GM18868 (cell line): Measurements from ENCODE around the gene CHRD.
"Not testable (repeated sequence)": the region's sequence is repeated elsewhere in the genome, so short reads cannot be mapped to it uniquely, and the experiment has no call there.

ENCODE experiments used
- ATAC-seq: cut with Tn5 transposase; IDR thresholded peaks from one replicate; pipeline ENCODE4 v1.9.1; 2021; ENCODE audit warnings: mild to moderate bottlenecking, moderate library complexity; ENCODE audit not compliant: unreplicated experiment

CHRD gene

DNA sequence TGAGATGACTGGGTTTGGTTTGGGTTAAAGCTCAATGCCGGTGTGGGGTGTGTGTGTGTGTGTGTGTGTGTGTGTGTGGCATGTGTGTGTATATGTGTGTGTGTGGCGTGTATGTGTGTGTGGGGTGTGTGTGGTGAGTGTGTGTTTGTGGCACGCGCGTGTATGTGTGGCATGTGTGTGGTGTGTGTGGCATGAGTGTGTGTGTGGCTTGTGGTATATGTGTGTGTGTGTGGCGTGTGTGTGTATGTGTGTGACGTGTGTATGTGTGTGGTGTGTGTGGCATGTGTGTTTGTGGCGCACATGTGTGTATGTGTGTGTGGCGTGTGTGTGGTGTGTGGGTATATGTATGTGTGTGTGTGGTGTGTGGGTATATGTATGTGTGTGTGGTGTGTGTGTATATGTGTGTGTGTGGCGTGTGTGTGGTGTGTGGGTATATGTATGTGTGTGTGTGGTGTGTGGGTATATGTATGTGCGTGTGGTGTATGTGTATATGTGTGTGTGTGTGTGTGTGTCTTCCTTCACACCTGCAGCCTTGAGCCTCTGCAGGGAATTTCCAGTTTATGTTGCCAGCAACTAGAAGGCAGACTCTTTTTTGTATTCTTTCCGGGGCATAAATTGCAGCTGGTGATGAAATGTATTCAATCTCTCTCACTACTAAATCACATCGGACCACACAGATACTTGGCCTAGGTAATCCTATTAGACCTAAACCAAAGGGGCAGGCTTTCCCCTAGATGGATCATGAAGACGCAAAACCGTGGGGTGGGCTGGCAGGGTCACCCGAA, 34.8 kb downstream of the CHRD start:
- ATAC-seq = no peak

DNA sequence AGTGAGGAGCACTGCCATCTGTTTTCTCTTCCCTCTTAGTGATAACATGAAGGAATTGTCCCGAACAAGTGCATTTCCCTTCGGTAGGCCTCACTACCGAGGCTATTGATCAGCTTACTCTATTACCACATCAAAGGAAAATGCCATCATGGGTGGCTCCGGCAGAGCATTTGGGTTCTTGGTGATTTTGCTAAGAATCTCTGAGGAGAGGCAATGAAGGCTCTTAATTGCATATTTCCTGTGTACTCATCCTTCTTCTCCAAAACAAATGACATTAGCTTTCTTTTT, 35.3 kb downstream of the CHRD start:
- no peak for ATAC-seq

DNA sequence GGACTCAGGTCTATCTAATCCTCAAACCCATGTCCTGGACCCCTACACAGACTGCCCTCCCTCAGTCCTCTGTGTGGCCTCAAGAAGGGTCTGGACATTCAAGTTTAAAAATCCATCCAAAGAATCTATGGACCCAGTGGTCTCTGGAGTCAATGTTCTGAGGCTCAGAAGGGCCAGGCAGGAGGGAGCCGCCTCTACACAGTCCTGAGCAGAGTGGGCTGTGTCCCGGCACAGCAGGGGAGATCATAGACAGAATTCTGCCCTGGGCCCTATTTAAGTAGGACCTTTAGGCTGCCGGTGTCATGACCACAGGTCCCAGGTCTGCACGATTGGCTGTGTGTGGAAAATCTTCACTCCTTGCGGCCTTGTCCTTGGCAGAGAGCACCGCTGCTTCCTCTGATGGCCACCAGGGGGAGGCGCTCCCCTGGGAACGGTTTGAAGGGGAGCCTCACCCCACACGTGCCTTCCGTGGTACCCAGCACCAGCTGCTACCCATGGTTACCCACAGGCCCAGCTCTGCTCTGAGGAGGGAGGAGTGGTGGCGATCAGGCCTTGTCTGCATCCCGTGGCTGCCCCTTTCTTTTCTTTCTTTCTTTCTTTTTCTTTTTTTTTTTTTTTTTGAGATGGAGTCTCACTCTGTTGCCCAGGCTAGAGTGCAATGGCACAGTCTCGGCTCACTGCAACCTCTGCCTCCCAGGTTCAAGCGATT, 37.9 kb downstream of the CHRD start:
- ATAC-seq = peak; percentile 79

DNA sequence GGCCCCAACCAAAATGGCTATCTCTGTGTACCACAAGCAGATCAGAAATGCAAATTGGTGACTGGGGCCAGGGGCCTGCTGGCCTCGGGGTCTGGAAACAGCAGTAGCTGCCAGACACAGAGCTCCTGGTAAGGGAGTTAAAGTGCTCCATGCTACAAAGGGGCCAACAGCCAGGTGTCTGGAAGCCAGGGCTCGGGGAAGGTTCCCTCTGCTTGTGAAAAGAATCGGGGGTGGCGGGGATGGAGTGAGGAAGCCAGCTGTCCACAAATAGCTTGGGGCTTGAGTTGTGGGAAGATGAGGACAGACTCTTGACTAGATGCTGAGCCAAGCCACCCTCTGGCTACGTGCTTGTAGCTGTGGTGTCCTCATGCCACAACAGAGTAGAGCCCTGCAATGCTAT, 39.3 kb downstream of the CHRD start:
- no peak for ATAC-seq

DNA sequence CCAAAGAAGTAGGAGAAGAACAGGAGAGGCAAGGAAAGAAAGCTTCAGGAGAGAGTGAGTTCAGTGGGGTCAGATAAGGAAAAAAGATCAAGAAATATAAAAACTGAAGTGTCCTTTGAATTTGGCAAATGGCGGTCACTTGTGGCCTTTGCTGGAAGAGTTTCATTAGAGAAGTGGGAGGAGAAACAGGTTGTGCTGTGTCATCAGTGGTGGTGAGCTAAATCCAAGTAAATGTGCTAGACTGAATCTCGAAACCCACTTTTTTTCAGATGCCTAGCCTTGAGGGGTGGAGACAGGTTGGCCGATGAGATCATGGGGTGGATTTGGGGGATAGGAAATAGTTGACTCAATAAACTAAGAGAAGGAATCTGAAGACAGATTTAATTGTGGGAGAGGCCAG, 43.7 kb downstream of the CHRD start:
- ATAC-seq = no peak

DNA sequence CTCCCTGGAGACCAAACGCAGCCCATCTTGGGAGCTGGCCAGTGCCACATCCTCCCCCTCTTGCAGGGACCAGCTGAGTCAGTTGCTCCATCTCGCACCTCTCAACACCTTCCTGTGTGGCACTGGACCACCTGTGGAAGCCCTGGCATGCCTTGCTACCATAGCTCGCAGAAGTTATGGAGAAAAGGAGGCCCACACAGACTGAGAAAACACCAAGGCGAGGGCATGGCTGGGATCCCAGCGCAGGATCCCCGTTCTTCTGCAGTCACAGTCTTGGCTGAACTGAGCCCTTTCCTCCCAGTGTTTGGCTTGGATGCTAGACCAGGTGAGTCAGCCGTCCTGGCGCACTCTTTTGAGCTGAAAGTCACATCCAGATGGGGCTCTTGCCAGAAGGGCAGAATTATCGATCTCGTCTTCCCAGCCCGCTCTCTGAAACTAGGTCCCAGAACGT, 46.9 kb downstream of the CHRD start:
- no peak for ATAC-seq

DNA sequence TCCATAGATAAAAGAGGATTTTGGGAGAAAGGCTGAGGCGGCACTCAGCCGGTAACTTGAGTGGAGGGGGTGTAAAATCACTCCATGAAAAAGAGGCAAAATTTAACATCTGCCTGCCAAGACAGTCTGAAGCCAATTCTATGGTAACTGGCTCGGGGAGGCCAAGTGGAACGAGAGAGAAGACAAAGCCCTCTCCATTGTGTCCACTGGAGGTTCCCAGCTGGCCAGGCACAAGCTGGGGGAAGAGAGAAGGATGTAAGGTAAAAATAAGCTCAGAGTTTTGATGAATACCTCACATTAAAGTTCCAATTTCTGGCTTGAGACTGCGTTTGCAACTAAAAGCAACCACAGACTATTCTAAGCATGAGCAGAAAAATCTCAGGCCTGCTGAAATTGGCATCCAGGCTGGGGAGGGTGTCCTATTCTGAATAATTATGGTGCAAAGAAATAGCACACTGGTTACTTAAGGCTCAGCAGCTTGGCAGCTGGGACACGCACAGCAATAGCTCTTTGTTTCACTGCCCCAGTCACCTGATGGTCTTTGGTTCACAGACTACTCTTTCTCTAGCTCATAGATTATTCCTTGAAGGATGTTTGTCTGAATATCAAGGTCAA, 48.8 kb downstream of the CHRD start:
- ATAC-seq = no peak

DNA sequence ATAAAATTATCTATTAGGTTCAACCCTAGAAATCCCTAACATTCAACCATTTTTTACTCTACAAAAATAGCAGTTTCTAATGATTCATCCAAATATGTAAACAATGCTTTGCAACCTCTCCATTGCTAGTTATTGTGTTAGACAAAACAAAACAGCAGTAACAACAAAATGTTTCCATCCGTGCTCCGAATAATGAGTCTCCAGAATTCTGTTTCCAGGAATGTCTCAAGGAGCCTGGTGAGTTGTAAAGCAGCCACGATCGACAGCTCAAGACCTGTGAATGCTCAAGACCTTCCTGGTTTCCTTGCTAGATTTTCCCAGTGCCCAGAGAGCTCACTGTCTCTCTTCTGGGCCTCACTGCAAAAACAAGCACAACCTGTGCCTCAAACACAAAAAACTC, 49.9 kb downstream of the CHRD start:
- no peak for ATAC-seq

DNA sequence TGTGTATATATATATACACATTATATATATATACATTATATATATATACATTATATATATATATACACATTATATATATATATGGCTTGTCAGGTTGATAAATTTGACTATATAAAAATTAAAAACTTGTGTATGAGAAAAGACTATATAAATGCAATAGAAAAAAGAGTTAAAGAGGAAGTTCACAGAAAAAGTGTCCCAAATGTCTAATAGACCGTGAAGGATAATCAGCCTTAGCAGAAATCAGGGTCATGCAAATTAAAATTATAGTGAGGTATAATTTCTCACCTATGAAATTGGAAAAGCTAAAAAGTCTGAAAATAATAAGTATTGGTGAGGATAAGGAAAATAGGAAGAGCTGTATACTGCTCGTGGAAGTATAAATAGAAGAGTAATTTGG, 51.1 kb downstream of the CHRD start:
- ATAC-seq = no peak

DNA sequence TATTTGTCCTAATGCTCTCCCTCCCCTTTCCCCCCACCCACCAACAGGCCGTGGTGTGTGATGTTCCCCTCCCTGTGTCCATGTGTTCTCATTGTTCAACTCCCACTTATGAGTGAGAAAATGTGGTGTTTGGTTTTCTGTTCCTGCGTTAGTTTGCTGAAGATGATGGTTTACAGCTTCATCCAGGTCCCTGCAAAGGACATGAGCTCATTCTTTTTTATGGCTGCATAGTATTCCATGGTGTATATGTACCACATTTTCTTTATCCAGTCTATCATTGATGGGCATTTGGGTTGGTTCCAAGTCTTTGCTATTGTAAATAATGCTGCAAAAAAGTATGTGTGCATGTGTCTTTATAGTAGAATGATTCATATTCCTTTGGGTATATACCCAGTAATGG, 53.3 kb downstream of the CHRD start:
- not testable (repeated sequence) for ATAC-seq

DNA sequence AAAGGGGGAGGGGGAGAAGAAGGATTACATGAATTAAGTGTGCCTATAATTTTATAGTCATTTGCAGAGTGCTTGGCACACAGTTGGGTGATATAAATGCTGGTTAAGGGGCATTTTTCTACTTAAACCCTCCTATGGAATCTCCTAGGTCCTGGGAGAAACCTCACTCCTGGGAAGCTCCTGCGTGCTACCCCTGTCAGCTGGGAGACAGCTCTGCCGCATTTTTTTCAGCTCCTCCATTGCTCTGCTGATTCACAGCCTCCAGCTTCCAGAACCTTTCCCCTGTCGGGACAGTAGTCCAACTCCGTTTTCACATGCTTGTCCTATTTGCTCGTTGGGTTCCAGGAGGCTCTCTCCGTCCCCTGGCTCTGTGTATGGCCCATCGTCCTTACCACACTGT, 59.2 kb downstream of the CHRD start:
- ATAC-seq = no peak
